Psoas muscle (tissue), 8 donors: ENCODE measurements around the gene SLC25A34. TPM values are rescaled to one million over a fixed set of nuclear protein-coding genes. Genes with fewer than 3 reads are reported as not detected.

Experiments used
- ATAC-seq, 4 donors: fragments of 200-7000 bp; cut with Tn5 transposase; one replicate each; pipeline ENCODE4 v1.9.1; 2020; ENCODE audit warnings: moderate library complexity in 3 of 4, mild to moderate bottlenecking in 2 of 4
- DNase-seq, 2 donors: peaks; one replicate each; pipeline ENCODE4 v3.0.0-alpha.2; 2020
- H3K27ac ChIP-seq: fragments of 200-600 bp; one replicate; pipeline ENCODE4 v1.8.0; 2022
- H3K27me3 ChIP-seq, 3 donors: fragments of 200-600 bp in 1 of 3; one replicate each; pipeline versions ENCODE4 v1.6.1 to v1.8.0; 2013 to 2022; ENCODE audit warnings: low read length in 2 of 3, mild to moderate bottlenecking in 2 of 3, moderate library complexity in 1 of 3; ENCODE audit not compliant: insufficient read depth in 3 of 3
- H3K36me3 ChIP-seq, 2 donors: fragments of 200-600 bp in 1 of 2; one replicate each; pipeline versions ENCODE4 v1.6.1 to v1.8.0; 2013 to 2022; ENCODE audit warnings: low read depth in 1 of 2, mild to moderate bottlenecking in 1 of 2, moderate library complexity in 1 of 2; ENCODE audit not compliant: insufficient read depth in 1 of 2
- H3K4me1 ChIP-seq: fragments of 200-600 bp; one replicate; pipeline ENCODE4 v1.8.0; 2022
- H3K4me3 ChIP-seq: fragments of 200-600 bp; one replicate; pipeline ENCODE4 v1.8.0; 2022; ENCODE audit warnings: mild to moderate bottlenecking
- H3K9me3 ChIP-seq: fragments of 200-600 bp; one replicate; pipeline ENCODE4 v1.8.0; 2022
- WGBS, 3 donors: extraction: QIAGEN DNeasy Blood & Tissue Kit; methylation state at CpG; one replicate each; pipeline versions ENCODE4 v1.1.6 to v1.1.7; 2013; 5-methylcytosine and 5-hydroxymethylcytosine counted together
- intact Hi-C, 2 donors: fragments of 100-400 bp; cut with DNase I; formaldehyde crosslinking; loops; one replicate each; pipeline versions ENCODE4 v1.11.0 to v1.14.2; 2022
- polyA plus RNA-seq, 3 donors: library from polyadenylated mRNA; stranded (reverse); fragments of 200-250 nt; gene quantifications; one replicate each; pipeline ENCODE4 v1.2.3, GENCODE V29; 2013
- total RNA-seq, 4 donors: library from RNA; stranded (reverse); fragmentation: NEBNext Ultra II Directional in 2 of 4; extraction: Animal tissue kit (Norgen Biotek cat#: 25700) in 2 of 4; gene quantifications; one replicate each; pipeline versions ENCODE4 v1.2.1 to v1.2.4, GENCODE V29; 2021 to 2023
- TF ChIP-seq, protein P1 (sequence below): fragments of 200-600 bp; IDR thresholded peaks from one replicate; pipeline ENCODE4 v1.8.0; 2022; ENCODE audit warnings: antibody characterized with exemption
- donor health status: healthy with polysubstance abuse.
- donor health status: DM: no; HTN: no; CAD: no; lungs with moderate emphysema.
- donor health status: Bipolar disorder and iron deficiency.
- donor health status: healthy.
- donor health status: DM: yes; HTN: yes; CAD: no.
- donor health status: DM: no; HTN: no; CAD: no.
- donor health status: DM: no; HTN: no; CAD: no.
- donor health status: DM: yes; HTN: yes; CAD: no.

The SLC25A34 gene
- total and polyA plus RNA-seq, 7 donors, result 1.3 to 48.2 (median 10.1) TPM

DNA sequence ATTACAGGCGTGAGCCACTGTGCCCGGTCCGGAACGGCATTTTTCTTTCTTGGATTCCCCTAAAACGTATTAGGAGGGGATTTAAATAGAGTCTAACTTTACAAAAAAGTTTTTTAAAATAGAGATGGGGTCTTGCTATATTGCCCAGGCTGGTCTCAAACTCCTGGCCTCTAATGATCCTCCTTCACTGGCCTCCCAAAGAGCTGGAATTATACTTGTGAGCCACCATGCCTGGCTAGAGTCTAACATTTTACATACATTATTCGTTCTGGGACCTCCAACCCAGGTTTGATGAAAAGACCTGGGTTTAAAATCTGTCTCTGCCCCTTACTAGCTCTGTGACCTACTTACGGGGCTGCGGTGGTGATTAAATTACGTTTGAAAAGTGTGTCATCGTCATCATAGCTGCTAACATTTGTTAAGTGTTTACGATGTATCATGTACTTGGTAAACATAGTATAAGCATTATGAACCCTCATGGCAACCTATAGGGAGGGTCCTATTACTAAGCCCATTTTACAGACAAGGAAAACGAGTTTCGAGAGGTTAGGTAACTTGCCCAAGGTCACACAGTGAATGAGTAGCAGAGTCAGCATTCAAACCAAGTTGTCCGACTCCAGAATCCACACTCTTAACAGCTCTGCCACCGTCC is 27.4 kb upstream of the SLC25A34 start:
- peak; percentile 18 to 59 (median 29) for ATAC-seq
- H3K4me1 ChIP-seq, result peaks cover 82% of the 10 kb centered on the region
- DNase-seq, result no peak
- H3K4me3 ChIP-seq, result no peak overlapping the region
- WGBS, 3 donors, result 49 to 67% (median 52%) methylated on average over 15 of the region's 15 CpGs
- no peaks in the 10 kb centered on the region for H3K27me3 ChIP-seq
- H3K36me3 ChIP-seq, result no peaks in the 10 kb centered on the region
- TF ChIP-seq, protein P1, sequence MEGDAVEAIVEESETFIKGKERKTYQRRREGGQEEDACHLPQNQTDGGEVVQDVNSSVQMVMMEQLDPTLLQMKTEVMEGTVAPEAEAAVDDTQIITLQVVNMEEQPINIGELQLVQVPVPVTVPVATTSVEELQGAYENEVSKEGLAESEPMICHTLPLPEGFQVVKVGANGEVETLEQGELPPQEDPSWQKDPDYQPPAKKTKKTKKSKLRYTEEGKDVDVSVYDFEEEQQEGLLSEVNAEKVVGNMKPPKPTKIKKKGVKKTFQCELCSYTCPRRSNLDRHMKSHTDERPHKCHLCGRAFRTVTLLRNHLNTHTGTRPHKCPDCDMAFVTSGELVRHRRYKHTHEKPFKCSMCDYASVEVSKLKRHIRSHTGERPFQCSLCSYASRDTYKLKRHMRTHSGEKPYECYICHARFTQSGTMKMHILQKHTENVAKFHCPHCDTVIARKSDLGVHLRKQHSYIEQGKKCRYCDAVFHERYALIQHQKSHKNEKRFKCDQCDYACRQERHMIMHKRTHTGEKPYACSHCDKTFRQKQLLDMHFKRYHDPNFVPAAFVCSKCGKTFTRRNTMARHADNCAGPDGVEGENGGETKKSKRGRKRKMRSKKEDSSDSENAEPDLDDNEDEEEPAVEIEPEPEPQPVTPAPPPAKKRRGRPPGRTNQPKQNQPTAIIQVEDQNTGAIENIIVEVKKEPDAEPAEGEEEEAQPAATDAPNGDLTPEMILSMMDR, result no peak
- peak overlapping the region; percentile 94 for H3K27ac ChIP-seq
- intact Hi-C loops, result no loop called here
- no peaks in the 10 kb centered on the region for H3K9me3 ChIP-seq

DNA sequence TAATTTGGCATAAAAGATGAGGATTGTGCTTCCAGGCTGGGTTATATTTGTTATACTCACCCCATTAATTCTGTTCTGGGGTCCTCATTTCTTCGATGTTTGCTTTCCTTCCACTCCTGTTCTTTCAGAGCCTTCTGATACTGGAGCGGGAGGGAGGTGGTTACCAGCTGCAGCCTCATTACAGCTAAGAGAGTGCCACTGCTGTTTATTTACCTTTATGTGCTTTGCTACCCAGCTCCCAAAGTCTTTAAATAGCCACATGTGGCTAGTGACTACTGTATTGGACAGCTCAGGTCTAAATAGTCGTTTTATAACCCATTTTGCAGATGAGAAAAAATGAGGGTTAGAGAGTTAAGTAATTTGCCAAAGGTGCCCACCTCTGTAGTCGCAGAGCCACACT is 26.8 kb upstream of the SLC25A34 start:
- Histone ChIP-seq H3K4me1 (peaks cover 82% of the 10 kb centered on the region), H3K27me3 (no peaks in the 10 kb centered on the region), H3K27ac (peak overlapping the region; percentile 94), H3K36me3 (no peaks in the 10 kb centered on the region), H3K9me3 (no peaks in the 10 kb centered on the region), H3K4me3 (no peak overlapping the region)
- ATAC-seq, result no peak
- intact Hi-C loops, result no loop called here
- no peak for DNase-seq
- WGBS, 3 donors, result 48 to 76% (median 58%) methylated on average over 4 of the region's 4 CpGs
- TF ChIP-seq, protein P1, result no peak

DNA sequence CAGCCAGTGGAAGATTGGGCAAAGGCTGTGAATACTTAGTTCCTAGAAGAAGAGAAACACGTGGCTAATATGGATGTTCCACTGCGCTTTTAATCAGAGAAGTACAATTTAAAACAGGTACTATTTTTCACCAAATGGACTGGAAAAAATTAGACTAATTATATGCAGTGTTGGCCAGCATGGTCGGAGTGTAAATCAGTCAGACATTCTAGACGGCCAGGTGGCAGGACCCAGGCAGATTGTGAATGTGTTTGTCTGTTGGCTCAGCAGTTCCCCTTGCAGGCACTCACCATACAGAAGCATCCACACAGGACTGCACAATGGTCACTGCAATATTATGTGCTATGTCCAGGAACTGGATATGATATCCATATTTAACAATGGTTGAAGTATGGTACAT is 23.9 kb upstream of the SLC25A34 start:
- TF ChIP-seq, protein P1, result no peak
- DNase-seq, result no peak
- Histone ChIP-seq H3K27ac (peak overlapping the region; percentile 94), H3K4me3 (no peak overlapping the region), H3K36me3 (peaks cover 0 to 12% of the 10 kb centered on the region in 2 donors), H3K4me1 (peaks cover 86% of the 10 kb centered on the region), H3K9me3 (no peaks in the 10 kb centered on the region), H3K27me3 (no peaks in the 10 kb centered on the region)
- ATAC-seq, result no peak
- 28 to 48% (median 35%) methylated on average over 4 of the region's 4 CpGs for WGBS, 3 donors
- intact Hi-C loops, result loop anchor here in 1 of 2 donors (5.0 kb wide), 1 partner anchor 120 kb away; no protein-coding TSS in a partner anchor

DNA sequence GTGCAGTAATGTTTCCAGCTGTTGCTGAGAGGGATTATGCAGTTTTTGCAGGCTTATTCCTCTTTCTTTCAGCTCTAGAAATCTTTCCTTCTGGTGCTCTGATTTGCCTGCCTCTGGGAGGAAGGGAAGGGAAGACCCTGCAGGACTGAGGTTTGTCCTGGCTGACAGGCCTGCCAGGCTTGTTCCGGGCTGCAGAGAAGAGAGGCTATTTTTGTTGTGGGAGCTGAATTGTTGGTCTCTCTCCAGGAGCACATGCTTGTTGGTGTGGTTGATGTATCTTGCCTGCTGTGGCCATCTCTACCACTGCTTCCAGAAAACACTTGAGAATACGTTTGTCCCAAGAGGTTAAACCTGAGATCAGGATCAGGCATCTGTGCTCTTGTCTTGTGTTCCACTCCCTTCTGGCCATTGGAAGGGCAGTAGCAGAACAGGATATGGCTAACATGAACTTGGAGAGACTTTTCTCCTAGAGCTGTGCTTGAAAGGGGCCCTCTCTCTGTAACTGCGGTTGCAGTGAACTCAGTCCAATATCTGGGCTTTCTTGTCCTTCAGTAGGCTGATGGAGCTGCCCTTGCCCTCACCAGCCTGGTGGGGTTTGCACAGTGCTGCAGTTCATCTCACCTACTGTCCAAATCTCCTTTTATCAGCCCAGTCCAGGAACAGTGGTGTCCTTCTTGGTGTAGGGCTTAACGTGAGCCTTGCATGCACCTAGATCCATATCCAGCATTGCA is 21.5 kb upstream of the SLC25A34 start:
- no peaks in the 10 kb centered on the region for H3K9me3 ChIP-seq
- peak; percentile 70 to 80 (median 76) for ATAC-seq
- intact Hi-C loops, result loop anchor here in 1 of 2 donors (5.0 kb wide), 1 partner anchor 122 kb away; no protein-coding TSS in a partner anchor
- peaks cover 80% of the 10 kb centered on the region for H3K4me1 ChIP-seq
- H3K27me3 ChIP-seq, result no peaks in the 10 kb centered on the region
- H3K27ac ChIP-seq, result peak overlapping the region; percentile 94
- no peak overlapping the region for H3K4me3 ChIP-seq
- peaks cover 2 to 35% of the 10 kb centered on the region in 2 donors for H3K36me3 ChIP-seq
- WGBS, 3 donors, result 13 to 23% (median 14%) methylated on average over 4 of the region's 4 CpGs
- peak in 1 of 2 donors; percentile 73 for DNase-seq
- TF ChIP-seq, protein P1, result no peak
